Spleen (tissue), 11 donors: Measurements from ENCODE around the gene PPP1R18. TPM values are rescaled to one million over a fixed set of nuclear protein-coding genes. Genes with fewer than 3 reads are reported as not detected.

Source experiments
- DNase-seq: peaks from one replicate; pipeline ENCODE4 v3.0.0-alpha.2; 2020
- H3K27ac ChIP-seq, 8 donors: fragments of 200-600 bp; sonication (generic) in 7 of 8; 1 replicate in 4 of 8; 2 replicates in 4 of 8; pipeline versions ENCODE4 v1.5.0 to v1.8.0; 2016 to 2021; ENCODE audit warnings: inconsistent platforms in 4 of 8, mild to moderate bottlenecking in 4 of 8, moderate library complexity in 1 of 8
- H3K27me3 ChIP-seq, 7 donors: fragments of 200-600 bp; sonication (generic) in 6 of 7; replicated peaks in 1 of 7; 1 replicate in 4 of 7; 2 replicates in 3 of 7; pipeline versions ENCODE4 v1.5.0 to v1.8.0; 2016 to 2021; ENCODE audit warnings: inconsistent platforms in 3 of 7, mild to moderate bottlenecking in 1 of 7
- H3K36me3 ChIP-seq, 6 donors: fragments of 200-600 bp; sonication (generic) in 5 of 6; 1 replicate in 4 of 6; 2 replicates in 2 of 6; pipeline versions ENCODE4 v1.5.0 to v1.8.0; 2016 to 2021; ENCODE audit warnings: inconsistent platforms in 2 of 6
- H3K4me1 ChIP-seq, 6 donors: fragments of 200-600 bp; sonication (generic) in 5 of 6; 1 replicate in 3 of 6; 2 replicates in 3 of 6; pipeline versions ENCODE4 v1.5.0 to v1.8.0; 2016 to 2021; ENCODE audit warnings: inconsistent platforms in 3 of 6
- H3K4me3 ChIP-seq, 8 donors: fragments of 200-600 bp; sonication (generic) in 7 of 8; 1 replicate in 4 of 8; 2 replicates in 4 of 8; pipeline versions ENCODE4 v1.5.0 to v1.8.0; 2016 to 2021; ENCODE audit warnings: inconsistent platforms in 4 of 8, mild to moderate bottlenecking in 4 of 8, moderate library complexity in 2 of 8
- H3K9me3 ChIP-seq, 8 donors: fragments of 200-600 bp; sonication (generic) in 7 of 8; 1 replicate in 4 of 8; 2 replicates in 4 of 8; pipeline versions ENCODE4 v1.5.0 to v1.8.0; 2016 to 2021; ENCODE audit warnings: inconsistent platforms in 4 of 8
- POLR2A ChIP-seq, 3 donors: fragments of 450-650 bp; IDR thresholded peaks; one replicate each; pipeline ENCODE4 v1.5.1; 2017; ENCODE audit warnings: antibody characterized with exemption in 3 of 3, mild to moderate bottlenecking in 1 of 3
- POLR2AphosphoS5 ChIP-seq, 3 donors: sonication (generic); formaldehyde crosslinking; IDR thresholded peaks; one replicate each; pipeline ENCODE4 v1.5.1; 2017; ENCODE audit warnings: antibody characterized with exemption in 3 of 3
- WGBS, 5 donors: extraction: QIAGEN DNeasy Blood & Tissue Kit in 3 of 5; methylation state at CpG; one replicate each; pipeline versions ENCODE4 v1.1.5 to v1.1.7; 2013 to 2018; 5-methylcytosine and 5-hydroxymethylcytosine counted together
- intact Hi-C: fragments of 100-400 bp; cut with DNase I; formaldehyde crosslinking; loops from one replicate; pipeline ENCODE4 v1.15.0; 2023; ENCODE audit warnings: low total_unique reads
- polyA plus RNA-seq, 3 donors: library from polyadenylated mRNA; stranded (reverse); fragments of 200-250 nt; gene quantifications; one replicate each; pipeline ENCODE4 v1.2.1, GENCODE V29; 2013
- total RNA-seq, 7 donors: library from RNA; depleted of rRNA in 3 of 7; stranded (reverse); fragments of >200 nt in 3 of 7; fragmentation: NEBNext Ultra II Directional in 4 of 7; extraction: Animal tissue kit (Norgen Biotek cat#: 25700) in 4 of 7; gene quantifications; one replicate each; pipeline versions ENCODE4 v1.1.0 to v1.2.1, GENCODE V29; 2016 to 2021
- TF ChIP-seq, protein P1 (sequence below), 11 experiments: fragments of 200-600 bp in 7 of 11; fragments of 450-650 bp in 4 of 11; sonication (generic) in 4 of 11; IDR thresholded peaks in 8 of 11; conservative IDR thresholded peaks in 3 of 11; 1 replicate in 7 of 11; 2 replicates in 4 of 11; pipeline versions ENCODE4 v1.4.0 to v1.8.0; 2016 to 2021; ENCODE audit warnings: antibody characterized with exemption in 11 of 11, inconsistent platforms in 4 of 11, mild to moderate bottlenecking in 1 of 11
- donor health status: healthy with polysubstance abuse.
- donor health status: DM: no; HTN: no; CAD: no; lungs with moderate emphysema.
- donor health status: DM: no; HTN: no; CAD: no.
- donor health status: Bipolar disorder and iron deficiency.
- donor health status: healthy.
- donor health status: DM: no; HTN: no; CAD: no.
- donor health status: DM: yes; HTN: yes; CAD: no.

The PPP1R18 gene
- total and polyA plus RNA-seq, 10 donors: 128 to 188 (median 155) TPM

DNA sequence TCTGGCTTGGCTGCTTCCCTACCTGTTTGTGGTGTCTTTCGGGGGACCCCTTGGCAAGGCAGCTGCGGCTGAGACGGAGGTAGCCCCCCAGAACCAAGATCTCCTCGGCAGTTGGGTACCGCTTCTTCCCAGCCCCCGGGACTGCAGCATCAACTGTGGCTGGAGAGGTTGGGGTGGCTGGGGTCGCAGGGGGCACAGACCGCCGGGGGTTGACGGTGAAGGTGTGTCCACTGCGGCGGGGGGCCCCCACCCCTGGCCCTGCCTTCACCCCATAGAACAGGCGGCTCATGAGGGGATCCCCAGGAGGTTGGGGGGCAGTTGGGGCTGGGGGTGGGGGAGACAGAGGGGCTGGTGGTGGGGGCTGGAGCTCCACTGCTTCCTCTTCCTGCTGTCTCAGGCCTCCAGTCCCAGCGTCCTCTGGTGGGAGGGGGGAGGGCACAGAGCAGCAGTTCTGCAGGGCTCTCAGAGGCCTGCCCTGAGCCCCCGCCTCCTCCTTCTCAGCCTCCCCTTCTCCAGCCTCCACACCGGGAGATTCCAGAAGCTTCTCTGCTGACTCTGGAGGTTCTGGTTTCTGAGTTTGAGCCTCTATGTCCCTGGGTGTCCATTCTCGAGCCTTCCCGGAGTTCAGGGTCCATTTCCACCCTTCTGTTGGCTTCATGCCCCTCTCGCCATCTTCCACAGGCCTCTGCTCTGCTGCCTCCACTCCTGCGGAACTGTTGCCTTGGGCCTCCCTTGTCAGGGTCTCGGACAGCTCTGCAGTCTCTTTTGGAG, 1.9 kb downstream of the PPP1R18 start:
- WGBS, 5 donors: 2 to 6% (median 3%) methylated on average over 16 to 21 of the region's 21 CpGs
- peak overlapping the region; percentile 93 to 100 (median 98) for H3K27ac ChIP-seq
- peak overlapping the region; percentile 90 to 99 (median 96) for H3K4me3 ChIP-seq
- peaks cover 0 to 32% (median 16%) of the 10 kb centered on the region in 6 donors for H3K36me3 ChIP-seq
- H3K4me1 ChIP-seq: peaks cover 44 to 84% (median 61%) of the 10 kb centered on the region in 6 donors
- peak; percentile 95 for DNase-seq
- TF ChIP-seq, protein P1, sequence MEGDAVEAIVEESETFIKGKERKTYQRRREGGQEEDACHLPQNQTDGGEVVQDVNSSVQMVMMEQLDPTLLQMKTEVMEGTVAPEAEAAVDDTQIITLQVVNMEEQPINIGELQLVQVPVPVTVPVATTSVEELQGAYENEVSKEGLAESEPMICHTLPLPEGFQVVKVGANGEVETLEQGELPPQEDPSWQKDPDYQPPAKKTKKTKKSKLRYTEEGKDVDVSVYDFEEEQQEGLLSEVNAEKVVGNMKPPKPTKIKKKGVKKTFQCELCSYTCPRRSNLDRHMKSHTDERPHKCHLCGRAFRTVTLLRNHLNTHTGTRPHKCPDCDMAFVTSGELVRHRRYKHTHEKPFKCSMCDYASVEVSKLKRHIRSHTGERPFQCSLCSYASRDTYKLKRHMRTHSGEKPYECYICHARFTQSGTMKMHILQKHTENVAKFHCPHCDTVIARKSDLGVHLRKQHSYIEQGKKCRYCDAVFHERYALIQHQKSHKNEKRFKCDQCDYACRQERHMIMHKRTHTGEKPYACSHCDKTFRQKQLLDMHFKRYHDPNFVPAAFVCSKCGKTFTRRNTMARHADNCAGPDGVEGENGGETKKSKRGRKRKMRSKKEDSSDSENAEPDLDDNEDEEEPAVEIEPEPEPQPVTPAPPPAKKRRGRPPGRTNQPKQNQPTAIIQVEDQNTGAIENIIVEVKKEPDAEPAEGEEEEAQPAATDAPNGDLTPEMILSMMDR (IDR thresholded peaks at IDR 0.05 in 8 of 11, conservative IDR thresholded peaks at IDR 0.05 in 3 of 11): peak in 2 of 11 experiments; percentile 12 to 30
- TF ChIP-seq POLR2AphosphoS5 (IDR thresholded peaks at IDR 0.05): peak; percentile 52 to 70 (median 68)
- TF ChIP-seq POLR2A (IDR thresholded peaks at IDR 0.05): no peak
- intact Hi-C loops: no loop called here
- H3K27me3 ChIP-seq: no peaks in the 10 kb centered on the region
- no peaks in the 10 kb centered on the region for H3K9me3 ChIP-seq

- TF ChIP-seq POLR2A (IDR thresholded peaks at IDR 0.05) (no peak), POLR2AphosphoS5 (IDR thresholded peaks at IDR 0.05) (peak in 1 of 3 donors; percentile 5)
- TF ChIP-seq, protein P1 (IDR thresholded peaks at IDR 0.05 in 8 of 11, conservative IDR thresholded peaks at IDR 0.05 in 3 of 11): no peak
- 0 to 3% (median 0%) methylated on average over 2 of the region's 2 CpGs for WGBS, 5 donors
- DNase-seq: no peak
- intact Hi-C loops: loop anchor here (2.0 kb wide), 1 partner anchor 37 kb away; the partner anchor contains the start of gene TUBB
- Histone ChIP-seq H3K27ac (peak overlapping the region; percentile 93 to 100 (median 98)), H3K4me1 (peaks cover 44 to 84% (median 61%) of the 10 kb centered on the region in 6 donors), H3K36me3 (peaks cover 0 to 39% (median 22%) of the 10 kb centered on the region in 6 donors), H3K9me3 (no peaks in the 10 kb centered on the region), H3K4me3 (peak overlapping the region; percentile 90 to 99 (median 96)), H3K27me3 (no peaks in the 10 kb centered on the region)
These were observed 2.5 kb downstream of the PPP1R18 start for GRCh38 chr6:30683980-30684338.

- peaks cover 44 to 84% (median 61%) of the 10 kb centered on the region in 6 donors for H3K4me1 ChIP-seq
- peak overlapping the region; percentile 90 to 99 (median 96) for H3K4me3 ChIP-seq
- peaks cover 0 to 44% (median 28%) of the 10 kb centered on the region in 6 donors for H3K36me3 ChIP-seq
- WGBS, 5 donors: 0 to 2% (median 1%) methylated on average over 7 of the region's 7 CpGs
- no peaks in the 10 kb centered on the region for H3K9me3 ChIP-seq
- H3K27ac ChIP-seq: peak overlapping the region; percentile 93 to 100 (median 98)
- H3K27me3 ChIP-seq: no peaks in the 10 kb centered on the region
- TF ChIP-seq POLR2A (IDR thresholded peaks at IDR 0.05) (no peak), POLR2AphosphoS5 (IDR thresholded peaks at IDR 0.05) (no peak)
- TF ChIP-seq, protein P1 (IDR thresholded peaks at IDR 0.05 in 8 of 11, conservative IDR thresholded peaks at IDR 0.05 in 3 of 11): no peak
- DNase-seq: peak; percentile 83
- intact Hi-C loops: loop anchor here (2.0 kb wide), 1 partner anchor 37 kb away; the partner anchor contains the start of gene TUBB
These were observed 3.1 kb downstream of the PPP1R18 start for GRCh38 chr6:30683183-30683979.
